Measurements from ENCODE around the gene BAHCC1.

BAHCC1 gene

DNA sequence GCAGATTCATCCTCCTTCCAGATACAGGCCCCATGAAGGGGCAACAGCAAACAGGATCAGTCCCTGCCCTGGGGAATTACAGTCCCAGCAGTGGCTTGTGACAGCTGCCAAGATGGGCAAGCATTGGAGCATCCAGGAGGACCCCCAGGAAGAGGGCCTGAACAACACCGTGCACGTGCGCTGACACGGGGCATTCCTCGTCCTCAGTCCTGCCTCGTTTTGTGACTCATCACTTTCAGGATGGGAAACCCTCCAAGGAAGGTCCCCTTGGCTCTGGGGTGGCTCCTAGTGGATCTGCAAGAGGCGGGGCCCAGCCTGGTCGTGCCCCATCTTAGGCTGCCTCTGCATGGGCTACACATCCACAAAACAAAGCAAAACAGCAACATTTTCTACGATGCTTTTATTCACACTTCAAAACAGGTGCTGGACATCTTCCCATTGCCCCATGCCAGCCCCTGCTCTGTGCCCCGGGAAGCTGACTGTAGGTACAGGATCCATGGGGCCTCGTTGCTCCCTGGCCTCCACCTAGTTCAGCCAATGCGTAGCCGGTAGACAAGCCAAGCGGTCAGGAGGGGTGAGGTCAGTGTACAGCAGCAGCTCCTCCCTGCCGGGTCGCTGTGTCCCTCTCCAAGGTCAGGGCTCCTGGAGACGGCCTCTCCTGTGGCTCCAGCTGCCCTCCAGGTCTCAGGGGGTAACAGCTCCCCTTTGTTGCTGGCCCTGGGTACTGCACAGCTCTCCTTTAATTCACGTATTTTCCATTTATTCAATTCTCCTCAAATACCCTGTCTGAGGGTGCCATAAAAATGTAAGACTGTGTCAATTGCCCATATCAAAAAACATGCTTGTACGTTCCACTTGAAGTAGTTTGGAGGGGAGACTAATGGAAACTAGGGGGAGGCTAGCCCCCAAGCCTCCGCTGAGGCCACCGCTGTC, 85.1 kb downstream of the BAHCC1 start:
- DNase-seq (ENCODE audit: low spot score): peak; percentile 67

DNA sequence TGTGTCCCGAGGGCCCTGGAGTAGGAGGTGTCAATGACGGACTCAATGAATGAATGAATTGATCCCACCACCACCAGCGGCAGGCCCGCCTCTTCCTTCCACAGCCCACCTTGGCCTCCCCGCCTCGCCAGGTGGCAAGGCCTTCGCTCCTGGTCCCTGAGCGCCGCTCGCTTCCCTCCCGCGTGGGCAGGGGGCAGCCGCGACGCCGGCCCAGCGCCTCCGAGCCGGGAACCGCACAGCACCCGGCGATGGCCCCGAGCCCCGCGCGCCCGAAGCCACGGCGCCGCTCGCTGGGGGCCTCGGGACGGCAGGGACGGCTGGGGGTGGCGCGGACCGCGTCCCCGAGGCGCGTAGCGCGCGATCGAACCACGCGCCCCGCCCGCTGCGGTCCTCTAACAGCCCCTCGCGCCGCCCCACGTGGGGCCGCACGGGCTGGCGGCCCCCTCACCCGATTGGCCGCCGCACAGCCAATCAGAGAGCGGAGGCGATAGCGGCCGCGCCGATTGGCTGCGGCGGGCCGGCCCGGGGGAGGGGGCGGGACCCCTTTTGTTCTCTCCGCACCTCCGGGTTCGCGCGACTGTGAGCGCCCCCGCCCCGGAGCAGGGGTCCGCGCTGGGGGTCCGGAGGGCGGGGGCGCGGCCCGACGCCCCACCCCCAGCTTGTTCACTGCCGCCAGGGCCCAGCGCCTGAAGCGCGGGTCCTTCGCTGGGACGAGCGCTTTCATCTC, 86.0 kb downstream of the BAHCC1 start:
- DNase-seq (ENCODE audit: low spot score): peak; percentile 95

DNA sequence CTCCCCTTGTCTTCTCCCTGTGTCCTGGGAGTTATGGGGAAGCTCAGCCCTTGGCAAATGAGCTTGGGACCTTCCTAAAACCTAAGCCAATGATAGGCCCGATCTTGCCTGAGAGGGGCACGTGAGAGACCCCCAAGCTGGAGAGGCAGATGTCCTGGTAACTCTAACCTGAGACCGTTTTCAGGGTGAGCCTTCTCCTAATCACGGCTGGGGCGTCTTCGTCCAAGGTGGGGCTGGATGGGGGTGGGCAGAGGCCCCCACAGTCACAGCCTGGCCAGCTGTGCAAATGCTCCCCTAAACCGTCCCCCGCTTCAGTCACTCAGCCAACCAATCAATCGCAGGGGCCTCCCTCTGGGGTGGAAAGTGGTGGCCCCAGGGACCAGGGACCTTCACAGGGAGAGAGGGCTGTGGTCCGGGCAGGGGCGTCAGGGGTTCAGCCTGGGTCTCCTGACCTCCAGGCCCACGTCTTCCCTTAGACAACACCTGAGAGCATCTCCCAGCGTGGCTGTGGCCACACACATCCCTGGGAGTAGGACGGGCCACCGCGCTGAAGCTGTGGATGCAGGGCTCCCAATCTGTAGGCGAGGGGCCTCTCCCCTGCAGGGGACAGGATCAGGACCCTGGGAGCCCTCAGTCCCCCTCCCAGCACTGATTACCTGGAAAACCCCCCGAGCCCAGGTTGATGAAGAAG, 86.7 kb downstream of the BAHCC1 start:
- DNase-seq (ENCODE audit: low spot score): no peak

DNA sequence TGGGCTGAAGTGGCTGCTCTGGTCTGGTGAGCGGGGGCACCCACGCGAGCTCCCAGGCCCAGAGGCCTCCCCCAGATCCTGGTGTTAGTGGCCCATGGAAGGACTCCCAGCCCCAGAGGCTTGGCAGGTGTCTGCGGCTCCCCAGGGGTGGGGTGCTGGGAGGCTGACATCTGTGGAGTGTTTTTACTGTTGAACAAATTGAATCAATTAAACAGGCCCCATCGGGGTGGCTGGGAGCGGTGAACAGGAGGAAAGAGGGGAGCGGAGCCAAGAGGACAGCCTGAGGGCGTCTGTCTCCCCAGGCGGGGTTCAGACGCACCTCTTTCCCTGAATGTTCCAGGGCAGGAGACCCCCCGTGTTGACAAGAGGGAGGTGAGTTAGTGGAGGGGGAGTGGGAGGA, 87.4 kb downstream of the BAHCC1 start:
- no peak for DNase-seq (ENCODE audit: low spot score)

DNA sequence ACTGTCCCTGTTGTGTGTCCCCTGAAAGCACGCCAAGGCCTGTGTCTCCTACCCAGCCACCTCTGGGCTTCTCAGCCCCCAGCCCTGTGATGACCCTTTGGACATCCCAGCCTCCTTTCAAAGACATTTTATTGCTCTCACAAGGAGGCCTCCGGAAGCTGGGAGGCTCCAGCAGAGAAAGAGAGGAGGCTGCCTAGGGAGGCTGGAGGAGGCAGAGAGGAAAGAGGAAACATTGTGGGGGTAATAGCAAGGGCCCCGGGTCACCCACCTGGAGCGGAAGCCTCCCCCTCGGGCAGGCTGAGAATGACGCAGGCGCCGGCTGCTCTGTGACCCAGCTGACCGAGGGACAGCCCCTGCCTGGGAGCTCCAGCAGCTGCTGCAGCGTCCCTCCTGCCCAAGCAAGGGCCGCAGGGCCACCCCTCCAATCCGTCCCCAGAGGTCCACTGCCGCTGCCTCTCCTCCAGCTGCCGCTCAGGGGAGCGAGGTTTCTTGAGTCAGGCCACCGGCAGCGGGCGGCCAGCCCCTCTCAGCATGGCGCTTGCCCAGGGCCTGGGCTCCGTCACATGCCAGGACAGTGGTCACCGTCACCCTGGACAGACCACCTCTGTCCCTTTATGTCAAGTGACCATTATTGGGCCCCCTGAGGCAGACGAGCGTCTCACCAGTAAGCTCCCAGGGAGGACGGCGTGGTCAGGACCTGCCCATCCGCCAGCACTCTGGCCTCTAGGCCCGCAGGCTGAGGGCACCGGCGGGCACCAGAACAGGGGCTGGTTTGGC, 88.0 kb downstream of the BAHCC1 start:
- no peak for DNase-seq (ENCODE audit: low spot score)

DNA sequence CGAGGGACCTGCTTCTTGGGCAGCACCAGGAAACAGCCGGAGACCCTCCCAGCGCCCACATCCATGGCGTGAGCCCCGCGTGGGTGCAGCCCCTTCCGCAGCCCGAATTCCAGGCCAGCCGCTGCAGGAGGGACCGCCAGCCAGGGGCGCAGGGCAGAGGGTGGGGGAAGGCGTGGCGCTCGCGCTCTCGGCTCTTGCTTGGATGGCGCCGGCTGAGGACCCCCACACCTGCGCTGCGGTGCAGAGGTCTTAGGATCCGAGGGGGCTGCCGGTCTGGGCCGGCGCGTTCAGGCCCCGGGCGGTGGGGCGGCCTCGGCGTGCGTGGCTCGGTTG, 88.6 kb downstream of the BAHCC1 start:
- DNase-seq (ENCODE audit: low spot score): no peak

DNA sequence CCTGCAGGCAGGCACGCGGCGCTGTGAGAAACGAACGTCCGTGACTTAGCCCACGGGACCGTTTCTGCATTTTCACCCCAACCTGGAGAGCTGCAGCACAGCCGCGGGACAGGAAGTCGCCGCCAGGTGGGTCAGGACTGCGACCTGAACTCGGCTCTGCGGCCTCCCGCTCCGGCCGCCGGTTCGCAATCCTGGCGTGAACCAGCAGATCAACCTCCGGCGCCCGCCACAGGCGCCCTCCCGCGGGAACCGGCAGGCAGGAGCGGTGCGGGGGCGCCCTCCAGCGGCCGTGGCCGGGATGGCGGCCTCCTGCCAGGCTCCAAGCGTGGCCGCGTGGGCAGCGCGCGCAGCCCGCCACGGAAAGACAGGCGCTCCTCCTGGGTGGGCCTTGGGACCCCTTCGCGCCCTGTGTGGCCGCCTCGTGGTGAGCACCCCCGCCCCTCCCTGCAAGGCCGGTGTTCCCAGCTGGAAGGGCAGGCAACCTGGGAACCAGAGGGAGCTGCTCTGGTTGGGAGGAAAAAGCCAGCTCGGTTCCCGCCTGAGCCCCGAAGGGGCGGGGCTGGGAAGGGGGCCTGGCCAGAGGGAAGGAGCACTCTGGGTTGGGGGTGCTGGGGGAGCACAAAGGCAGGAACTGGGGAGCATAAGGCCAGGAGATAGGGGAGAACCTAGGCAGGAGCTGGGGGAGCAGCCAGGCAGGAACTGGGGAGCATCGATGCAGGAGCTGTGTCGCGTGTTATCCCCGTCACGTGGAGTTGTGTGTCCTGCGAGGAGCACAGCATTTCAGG, 89.1 kb downstream of the BAHCC1 start:
- peak; percentile 87 for DNase-seq (ENCODE audit: low spot score)

DNA sequence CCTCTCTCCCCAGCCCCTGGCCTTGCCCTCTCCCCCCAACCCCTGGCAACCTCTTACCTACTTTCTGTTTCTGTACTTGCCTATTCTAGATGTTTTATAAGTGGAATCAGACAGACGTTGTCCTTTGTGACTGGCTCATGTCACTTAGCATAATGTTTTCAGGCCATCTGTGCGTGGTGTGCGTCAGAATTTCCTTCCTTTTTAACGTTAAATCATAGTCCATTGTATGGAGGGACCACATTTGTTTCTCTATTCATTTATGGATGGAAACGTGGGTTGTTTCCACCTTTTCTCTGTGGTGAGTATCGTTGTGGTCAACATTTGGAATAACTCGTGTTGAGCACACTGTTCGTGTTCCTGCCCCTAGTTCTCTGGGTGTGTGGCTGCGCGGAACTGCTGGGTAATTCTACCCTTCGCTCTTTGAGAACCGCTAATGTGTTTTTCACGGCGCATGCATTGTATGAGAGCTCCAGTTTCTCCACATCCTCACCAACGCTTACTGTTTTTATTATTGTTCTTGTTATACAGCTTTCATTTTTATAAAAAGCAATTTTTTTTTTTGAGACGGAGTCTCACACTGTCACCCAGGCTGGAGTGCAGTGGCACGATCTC, 91.0 kb downstream of the BAHCC1 start:
- no peak for DNase-seq (ENCODE audit: low spot score)

DNA sequence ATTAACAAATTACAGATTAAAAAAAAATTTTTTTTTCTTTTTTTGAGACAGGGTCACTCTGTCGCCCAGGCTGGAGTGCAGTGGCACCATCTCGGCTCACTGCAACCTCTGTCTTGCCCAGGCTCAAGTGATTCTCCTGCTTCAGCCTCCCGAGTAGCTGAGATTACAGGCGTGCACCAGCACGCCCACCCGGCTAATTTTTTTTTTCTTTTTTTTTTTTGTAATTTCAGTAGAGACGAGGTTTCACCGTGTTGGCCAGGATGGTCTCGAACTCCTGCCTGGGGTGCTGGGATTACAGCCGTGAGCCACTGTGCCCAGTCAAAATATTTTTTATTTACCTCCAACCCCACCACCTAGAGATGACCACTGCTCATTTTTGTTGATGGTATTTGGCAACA, 91.8 kb downstream of the BAHCC1 start:
- no peak for DNase-seq (ENCODE audit: low spot score)

DNA sequence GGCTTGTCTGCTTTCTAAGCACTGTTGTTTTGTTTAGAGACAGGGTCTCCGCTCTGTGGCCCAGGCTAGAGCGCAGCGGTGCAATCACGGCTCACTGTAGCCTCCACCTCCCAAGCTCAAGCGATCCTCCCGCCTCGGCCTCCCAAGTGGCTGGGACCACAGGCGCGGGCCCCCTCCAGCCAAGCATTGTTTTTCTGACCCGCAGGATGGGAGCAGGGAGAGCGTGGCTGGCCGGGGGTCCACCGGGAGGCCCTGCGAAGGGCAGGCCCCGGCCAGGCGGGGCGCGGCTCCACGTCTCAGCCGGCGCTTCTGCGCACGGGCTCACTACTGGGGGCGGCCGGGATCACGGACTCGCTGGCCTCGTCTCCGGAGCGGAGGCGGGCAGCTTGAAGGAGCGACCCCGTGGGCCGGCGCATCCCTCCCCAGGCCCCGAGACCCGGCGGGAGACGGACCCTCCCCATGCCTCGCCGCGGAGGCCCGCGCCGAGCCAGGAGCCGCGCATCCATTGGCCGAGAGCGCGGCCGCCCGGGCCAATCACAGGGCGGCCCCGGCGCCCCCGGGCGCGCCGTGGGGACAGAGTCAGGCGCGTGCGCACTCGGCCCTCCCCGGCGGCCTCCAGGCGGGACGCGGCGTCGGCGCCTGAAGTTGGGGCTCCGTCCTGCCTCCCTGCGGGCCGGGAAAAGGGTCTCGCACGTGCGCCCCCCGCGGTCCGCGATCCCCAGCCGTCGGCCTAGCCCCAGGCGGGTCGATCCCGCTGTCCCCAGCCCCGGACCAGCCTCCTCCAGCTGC, 92.4 kb downstream of the BAHCC1 start:
- peak; percentile 97 for DNase-seq (ENCODE audit: low spot score)

DNA sequence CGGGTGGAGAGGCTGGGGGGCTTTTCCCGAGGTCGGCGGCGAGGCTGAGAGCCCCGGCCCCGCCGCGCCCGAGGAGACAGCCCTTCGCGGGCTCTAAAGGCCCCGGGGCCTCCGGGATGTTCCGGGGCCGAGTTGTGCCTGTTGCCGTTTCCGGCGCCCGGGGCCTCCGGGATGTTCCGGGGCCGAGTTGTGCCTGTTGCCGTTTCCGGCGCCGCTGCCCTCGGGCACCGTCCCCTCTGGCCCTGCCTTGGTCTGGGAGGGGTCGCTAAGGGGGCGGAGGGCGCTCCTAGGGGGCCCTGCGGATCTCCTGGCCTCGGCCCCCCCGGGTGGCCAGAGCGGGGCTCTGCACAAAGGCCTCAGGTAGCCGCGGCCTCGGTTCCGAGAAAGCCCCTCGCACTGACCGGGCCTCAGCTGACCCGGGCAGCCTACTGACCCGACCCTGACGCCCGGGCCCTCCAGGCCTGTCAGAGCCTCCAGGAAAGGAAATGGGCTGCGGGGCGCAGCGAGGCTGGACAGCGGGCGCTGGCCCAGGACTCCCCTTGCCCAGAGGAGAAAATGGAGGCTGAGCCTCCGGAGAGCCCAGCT, 93.1 kb downstream of the BAHCC1 start:
- no peak for DNase-seq (ENCODE audit: low spot score)

DNA sequence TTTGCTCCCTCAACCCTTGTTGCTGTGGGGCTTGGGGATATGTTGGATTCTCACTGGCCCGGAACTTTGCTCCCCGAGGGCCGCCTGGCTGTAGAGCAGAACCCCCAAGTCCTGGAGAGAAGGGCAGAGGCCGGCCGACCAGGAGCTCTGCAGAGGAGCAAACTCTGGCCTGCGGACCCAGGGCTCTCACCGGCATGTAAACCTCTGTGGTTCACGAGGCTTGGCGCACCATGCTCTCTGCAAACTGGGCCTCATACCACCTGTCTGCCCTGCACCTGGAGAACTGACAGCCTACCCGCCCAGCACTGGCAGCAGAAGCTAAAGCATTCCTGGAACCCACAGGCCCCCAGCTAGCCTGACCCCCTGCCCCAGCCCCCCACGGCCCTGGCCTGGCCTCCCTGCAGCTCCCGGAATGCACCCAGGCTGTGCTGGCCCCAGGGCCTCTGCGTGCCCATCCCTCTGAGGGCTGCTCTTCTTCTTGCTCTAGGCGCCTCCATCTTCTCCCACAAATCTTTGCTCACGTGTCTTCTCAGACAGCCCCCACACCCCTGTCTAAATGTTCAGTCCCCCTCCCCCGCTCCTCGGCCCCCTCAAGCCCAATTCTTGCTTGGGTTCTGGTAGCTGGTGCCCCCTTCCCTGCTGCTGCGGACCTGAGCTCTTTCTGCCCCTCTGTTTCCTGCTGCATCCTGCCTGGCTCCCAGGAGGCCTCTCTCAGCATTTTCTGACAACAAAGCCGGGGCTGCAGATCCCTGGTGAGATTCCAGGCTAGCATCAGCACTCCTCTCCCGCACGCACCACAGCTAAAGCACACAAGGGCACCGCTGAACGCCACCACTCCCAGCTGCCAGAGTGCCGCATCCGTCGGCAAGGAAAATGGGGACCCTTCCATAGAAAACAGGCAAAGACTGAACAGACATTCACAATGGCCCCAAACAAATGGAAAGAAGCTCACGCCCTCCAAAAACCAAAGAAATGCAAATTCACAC, 94.0 kb downstream of the BAHCC1 start:
- no peak for DNase-seq (ENCODE audit: low spot score)

DNA sequence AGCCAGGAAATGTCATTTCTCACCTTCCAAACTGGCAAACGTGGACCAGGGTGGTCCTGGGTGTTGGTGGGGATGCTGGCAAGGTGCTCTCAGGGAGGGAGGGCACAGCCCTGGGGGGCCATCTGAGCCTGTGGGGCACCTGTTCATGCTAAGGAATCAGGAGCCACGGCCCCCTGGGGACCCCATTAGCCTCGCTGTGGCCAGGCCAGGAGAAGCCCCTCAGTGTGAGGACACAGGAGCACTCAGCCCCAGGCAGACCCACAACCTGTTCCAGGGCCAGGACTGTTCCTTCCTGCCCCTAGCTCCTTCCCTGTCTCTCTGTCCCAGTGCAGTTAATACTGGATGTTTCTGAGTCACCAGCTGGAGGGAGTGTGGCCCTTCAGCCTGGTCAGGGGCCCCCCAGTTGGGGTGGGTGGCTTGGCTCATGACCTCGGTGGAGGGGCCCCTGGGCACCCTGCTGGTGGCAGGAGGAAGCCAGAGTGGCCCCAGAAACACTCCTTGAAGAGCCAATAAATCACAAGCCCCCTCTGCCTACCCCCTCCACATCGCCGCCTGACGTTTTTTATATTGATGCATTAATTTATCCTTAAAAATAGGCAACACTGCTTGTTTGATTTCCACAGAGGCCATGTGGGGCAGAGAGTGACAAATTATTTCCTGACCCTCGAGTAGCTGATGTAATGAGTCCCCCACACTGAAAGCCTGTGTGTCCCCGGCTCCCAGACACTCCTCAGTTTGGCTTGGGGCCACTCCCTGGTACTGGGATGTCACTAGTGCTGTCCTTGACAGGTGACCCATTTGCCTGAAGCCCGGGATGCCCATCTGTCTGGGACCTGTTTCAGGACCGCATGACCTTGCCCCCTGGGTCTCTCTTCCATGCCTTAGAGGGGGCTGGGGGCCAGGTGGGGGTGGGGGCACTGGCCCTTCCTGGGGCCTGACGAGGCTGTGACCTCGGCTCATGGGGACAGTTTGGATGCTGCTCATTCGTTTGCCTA, 95.0 kb downstream of the BAHCC1 start:
- DNase-seq (ENCODE audit: low spot score): no peak

DNA sequence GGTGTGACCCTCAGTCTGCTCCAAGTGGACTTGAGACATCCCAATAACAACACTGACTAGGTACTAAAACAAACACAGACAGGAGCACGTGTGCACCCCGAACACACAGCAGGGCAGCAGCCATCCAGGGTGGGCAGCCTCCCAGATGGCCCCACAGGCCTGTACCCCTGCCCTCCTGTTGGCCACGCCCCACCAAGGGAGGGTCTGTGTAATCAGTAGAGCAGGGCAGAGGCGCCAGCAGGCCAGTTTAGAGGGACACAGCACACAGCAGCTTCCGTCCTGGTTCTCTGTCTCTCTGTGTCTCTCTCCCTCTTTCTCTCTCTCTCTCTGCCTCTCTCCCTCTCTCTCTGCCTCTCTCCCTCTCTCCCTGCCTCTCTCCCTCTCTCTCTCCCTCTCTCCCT, 95.9 kb downstream of the BAHCC1 start:
- no peak for DNase-seq (ENCODE audit: low spot score)

DNA sequence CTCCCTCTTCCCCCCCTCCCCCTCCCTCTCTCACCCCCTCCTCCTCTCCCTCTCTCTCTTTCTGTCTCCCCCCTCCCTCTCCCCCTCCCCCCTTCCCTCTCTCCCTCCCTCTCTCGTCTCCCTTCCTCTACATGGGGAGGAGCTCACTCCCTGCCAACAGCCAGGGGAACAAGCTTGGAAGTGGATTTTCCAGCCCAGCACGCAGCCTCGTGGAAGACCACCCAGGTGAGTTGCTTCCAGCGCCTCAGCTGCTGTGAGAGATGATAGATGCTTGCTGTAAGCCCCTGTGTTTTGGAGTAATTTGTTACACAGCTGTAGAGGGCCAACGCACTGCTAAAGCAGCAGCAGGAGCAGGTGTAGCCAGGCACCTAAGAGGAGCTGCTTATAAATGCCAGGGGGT, 96.5 kb downstream of the BAHCC1 start:
- DNase-seq (ENCODE audit: low spot score): no peak

DNA sequence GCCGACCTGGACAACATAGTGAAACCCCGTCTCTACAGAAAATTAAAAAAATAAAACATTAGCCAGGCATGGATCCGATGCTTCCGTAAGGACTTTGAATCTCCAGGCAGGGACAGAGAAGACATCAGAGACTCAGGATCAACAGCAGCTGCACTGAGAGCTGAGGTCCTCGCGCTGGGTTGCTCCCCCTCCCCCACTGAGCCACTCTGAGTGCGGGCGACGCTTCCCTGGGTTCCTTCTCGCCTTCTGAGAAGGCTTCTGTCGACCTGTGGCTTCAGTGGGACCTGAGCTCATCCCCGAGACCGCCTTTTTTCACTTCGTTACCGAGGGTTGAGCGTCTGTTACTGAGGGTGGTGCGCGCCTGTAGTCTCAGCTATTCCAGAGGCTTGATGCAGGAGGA, 96.9 kb downstream of the BAHCC1 start:
- DNase-seq (ENCODE audit: low spot score): no peak

DNA sequence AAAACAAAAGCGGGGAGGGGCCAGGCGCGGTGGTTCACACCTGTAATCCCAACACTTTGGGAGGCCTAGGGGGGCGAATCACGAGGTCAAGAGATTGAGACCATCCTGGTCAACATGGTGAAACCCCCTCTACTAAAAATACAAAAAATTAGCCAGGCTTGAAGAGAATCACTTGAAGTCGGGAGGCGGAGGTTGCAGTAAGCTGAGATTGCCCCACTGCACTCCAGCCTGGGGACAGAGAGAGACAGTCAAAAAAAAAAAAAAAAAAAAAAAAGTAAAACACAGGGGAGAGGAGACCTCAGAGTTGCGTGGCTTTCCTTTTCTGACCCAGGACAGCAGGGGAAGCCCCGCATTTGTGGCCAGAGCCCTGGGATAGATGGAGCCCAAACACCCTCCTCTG, 97.4 kb downstream of the BAHCC1 start:
- DNase-seq (ENCODE audit: low spot score): no peak

All from HuH-7.5 (cell line).